Inflammatory macrophage treated with lipopolysaccharide for 1 hour (primary cell): ENCODE measurements around the gene FKBP4.
A peak's percentile ranks its signal among the peaks of the same experiment; 100 is the strongest.

ENCODE experiments used
- DNase-seq, 2 donors: peaks; one replicate each; pipeline ENCODE4 v3.0.0-alpha.2; 2020 to 2022

Gene FKBP4

DNA sequence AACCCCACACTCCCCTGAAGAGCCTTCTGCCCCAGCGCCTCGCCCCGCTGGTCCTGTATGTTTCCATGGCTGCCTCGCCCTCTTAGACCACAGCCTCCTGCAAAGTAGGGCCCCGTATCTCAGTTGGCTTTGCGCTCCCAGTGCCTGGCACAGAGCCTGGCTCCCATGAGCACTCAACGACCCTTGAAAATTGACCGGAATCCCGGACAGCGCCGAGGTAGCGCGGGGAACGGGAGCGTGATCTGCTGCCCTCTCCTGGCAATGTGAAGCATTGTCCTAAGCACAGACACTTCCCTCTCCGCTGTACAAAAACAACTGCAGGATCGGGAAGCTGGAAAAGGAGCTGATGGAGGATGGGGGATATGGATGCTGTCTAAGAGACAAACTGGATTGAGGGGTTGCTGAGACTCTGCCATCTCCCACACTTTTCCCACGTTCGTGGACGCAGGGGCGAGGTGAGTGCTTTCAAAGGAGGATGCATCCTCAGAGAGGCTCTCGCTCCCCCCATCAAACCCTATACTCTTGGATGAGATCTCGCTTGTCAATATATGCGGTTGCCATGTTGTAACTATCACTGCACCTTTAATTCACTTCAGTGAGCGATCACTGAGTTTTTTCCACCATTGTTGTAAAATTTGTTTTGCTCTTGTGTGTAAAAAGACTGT lies 10.7 kb upstream of the FKBP4 start:
- peak in 1 of 2 donors; percentile 64 for DNase-seq

GRCh38 chr12:2785017-2785416 lies 9.8 kb upstream of the FKBP4 start:
- DNase-seq = no peak

DNA sequence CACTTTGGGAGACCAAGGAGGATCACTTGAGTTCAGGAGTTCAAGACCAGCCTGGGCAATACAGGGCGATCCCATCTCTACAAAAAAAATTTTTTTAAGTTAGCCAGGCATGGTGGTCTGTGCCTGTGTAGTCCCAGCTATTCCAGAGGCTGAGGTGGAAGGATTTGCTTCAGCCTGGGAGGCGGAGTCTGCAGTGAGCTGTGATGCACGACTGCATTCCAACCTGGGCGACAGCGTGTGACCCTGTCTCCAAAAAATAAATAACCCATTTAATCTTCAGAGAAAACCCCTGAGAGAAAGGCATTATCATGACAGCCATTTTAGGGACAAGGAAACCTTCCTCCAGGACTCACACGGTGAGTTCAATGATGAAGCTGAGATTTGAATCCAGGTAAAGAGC lies 3.7 kb upstream of the FKBP4 start:
- DNase-seq = no peak

DNA sequence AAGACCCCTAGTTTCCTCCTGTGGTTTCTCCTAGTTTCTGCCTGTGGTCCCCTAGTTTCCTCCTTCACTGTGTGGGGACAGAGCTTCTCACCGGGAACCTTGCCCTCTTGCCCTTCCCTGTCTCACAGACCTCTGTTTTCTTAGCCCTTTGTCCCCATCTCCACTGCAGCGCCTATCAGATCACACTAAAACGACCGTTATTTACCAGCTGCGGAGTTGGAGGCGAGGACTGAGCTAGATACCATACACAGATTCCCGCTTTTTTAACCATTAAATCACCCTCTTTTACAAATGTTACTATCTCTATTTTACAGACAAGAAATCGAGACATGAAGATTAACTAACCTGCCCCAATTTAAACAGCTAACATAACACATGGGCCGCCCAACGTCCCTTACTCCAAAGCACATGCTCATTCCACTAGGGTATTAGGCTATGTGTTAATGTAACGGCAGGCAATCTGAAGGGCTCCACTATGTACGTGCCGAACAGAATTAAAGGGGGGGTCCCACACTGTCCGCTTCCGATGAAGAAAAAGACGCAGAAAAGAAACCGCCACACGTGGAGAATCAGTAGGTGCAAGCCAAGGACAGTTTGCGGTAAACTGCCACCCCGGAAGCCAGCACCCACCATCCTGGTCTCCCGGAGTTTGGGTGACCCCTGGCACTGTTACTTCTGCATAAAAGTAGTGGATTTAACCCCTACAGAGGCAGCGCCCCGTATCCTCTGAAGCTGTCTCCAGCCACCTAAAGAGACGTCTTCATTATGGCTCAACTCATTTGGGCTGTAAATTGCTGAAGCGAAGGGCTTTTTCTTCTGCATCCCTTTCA lies 1.9 kb upstream of the FKBP4 start:
- DNase-seq = no peak

GRCh38 chr12:2793561-2793960 lies 1.2 kb upstream of the FKBP4 start:
- no peak for DNase-seq

DNA sequence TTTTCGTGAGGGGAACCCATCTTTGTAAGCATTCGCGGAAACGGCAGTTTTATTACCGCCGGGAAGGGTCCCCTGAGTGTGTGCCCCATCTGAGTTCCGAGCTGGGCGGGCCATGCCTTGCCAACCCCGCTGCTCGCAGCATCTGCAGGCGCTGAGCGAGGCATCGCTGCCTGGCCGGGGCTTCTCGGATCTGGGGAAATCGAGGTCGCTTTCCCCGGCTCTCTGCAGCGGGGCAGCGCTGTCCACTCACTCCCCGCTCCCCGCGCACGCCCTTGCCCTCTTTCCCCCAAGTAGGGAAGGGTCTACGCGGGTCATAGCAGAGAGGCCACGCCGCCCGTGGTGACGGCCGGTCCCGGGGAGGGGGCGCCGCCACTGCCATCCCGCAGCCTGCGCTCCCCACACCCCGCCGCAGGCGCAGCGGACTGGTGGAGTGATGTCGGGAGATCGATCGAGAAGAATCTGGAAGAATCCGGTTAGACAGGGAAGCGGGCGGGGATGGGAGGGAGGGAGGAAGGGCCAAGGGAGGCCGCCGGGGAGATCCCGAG lies 507 bp upstream of the FKBP4 start:
- DNase-seq = no peak

- peak; percentile 35 to 55 for DNase-seq
Observed at GRCh38 chr12:2795291-2796186, 769 bp downstream of the FKBP4 start.

GRCh38 chr12:2796187-2796666 lies 1.5 kb downstream of the FKBP4 start:
- DNase-seq = no peak

DNA sequence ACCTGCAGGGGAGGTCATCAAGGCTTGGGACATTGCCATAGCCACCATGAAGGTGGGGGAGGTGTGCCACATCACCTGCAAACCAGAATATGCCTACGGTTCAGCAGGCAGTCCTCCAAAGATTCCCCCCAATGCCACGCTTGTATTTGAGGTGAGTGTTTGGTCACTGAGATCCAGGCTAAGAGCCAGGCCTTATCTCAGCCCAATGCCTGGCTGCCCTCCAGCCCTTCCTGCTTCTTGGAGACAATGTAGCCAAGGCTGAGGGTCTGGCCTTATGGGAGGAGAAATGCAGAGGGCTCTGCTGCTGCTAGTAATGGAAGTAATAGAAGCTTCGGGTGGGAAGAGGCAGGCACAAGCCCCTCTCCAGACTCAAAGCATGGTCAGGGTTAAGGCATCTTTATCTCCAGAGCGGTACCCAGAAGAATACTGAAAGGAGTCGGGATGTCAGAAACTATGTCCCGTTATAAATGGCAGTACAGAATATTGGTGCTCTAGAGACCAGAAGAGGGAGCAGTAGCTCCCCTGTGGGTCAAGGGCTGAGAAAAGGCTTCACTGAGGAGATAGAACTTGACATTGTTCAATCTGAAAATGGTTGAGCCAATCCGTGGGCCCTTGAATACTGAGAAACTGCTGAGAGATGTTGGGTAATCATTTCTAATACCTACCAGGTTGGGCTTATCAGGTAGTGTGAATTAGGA lies 3.1 kb downstream of the FKBP4 start:
- no peak for DNase-seq

DNA sequence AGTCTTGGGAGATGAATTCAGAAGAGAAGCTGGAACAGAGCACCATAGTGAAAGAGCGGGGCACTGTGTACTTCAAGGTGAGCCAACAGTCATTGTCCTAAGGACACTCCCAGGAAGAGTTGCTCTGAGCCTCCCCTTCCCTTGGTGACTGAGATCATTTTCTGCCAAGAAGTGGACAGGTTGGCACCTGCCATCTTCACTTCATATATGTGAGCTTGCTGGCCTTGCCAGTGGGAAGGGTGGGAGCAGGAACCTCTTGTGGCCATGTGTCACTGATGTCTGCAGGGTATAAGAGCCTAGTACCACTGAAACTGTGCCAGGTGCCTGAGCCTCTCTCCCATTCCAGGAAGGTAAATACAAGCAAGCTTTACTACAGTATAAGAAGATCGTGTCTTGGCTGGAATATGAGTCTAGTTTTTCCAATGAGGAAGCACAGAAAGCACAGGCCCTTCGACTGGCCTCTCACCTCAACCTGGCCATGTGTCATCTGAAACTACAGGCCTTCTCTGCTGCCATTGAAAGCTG lies 5.3 kb downstream of the FKBP4 start:
- no peak for DNase-seq

- no peak for DNase-seq
Observed at GRCh38 chr12:2801044-2801783, 6.4 kb downstream of the FKBP4 start.

GRCh38 chr12:2803635-2804392 lies 9.0 kb downstream of the FKBP4 start:
- DNase-seq = no peak

DNA sequence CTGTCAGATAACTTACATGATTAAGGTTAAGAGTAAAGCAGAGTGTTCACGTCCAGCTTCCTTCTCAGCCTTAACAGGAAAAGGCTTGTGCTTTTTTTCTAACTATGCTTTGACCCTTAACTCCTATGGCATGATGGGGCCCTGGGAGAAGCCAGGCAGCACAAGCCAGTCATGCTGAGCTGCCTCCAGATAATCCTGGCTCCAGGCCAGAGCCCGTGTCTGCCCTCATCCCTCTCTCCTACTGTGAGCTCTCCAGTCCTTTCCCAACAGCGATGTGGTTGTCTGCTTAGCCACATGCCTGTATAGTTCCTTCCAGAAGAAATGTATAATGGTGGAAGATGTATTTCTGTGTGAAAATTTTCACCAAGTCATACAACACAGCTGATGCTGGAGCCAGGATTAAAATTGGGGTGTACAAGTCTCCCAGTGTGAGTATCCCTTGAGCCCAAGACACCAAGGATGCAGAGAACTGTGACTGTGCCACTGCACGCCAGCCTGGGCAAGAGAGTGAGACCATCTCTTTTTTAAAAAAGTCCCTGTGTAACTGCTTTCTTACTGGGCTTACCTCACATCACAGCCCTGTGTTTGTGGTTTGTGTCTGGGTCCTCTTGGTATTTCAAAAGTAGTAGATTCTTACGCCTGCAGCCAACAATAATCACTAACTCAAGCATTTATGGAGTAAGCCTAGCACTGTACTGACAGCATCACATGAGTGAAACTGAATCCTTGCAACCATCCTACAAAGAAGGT lies 9.8 kb downstream of the FKBP4 start:
- no peak for DNase-seq

- DNase-seq = no peak
Observed at GRCh38 chr12:2805143-2805520, 10.4 kb downstream of the FKBP4 start.

- DNase-seq = no peak
Observed at GRCh38 chr12:2806700-2807099, 11.9 kb downstream of the FKBP4 start.

GRCh38 chr12:2811801-2812200 lies 17.0 kb downstream of the FKBP4 start:
- no peak for DNase-seq

- DNase-seq = peak; percentile 98 to 99
Observed at GRCh38 chr12:2812290-2813213, 17.8 kb downstream of the FKBP4 start, which contains the start of gene ITFG2. TSS of gene ITFG2 (plus strand) at chr12:2812668. CDS start at chr12:2812761, 93 bp downstream.
